ENCODE results near the gene LTA. TPM values are rescaled to one million over a fixed set of nuclear protein-coding genes. Genes with fewer than 3 reads are reported as not detected.

The LTA gene
- polyA plus RNA-seq, 5 donors: 0.16 to 0.52 (median 0.35) TPM

GRCh38 chr6:31569861-31570536 is 2.1 kb upstream of the LTA start:
- no peak for DNase-seq

GRCh38 chr6:31573239-31574105 is 1.4 kb downstream of the LTA start:
- no peak for DNase-seq

- no peak for DNase-seq
These were observed 2.3 kb downstream of the LTA start for GRCh38 chr6:31574106-31575061.

DNA sequence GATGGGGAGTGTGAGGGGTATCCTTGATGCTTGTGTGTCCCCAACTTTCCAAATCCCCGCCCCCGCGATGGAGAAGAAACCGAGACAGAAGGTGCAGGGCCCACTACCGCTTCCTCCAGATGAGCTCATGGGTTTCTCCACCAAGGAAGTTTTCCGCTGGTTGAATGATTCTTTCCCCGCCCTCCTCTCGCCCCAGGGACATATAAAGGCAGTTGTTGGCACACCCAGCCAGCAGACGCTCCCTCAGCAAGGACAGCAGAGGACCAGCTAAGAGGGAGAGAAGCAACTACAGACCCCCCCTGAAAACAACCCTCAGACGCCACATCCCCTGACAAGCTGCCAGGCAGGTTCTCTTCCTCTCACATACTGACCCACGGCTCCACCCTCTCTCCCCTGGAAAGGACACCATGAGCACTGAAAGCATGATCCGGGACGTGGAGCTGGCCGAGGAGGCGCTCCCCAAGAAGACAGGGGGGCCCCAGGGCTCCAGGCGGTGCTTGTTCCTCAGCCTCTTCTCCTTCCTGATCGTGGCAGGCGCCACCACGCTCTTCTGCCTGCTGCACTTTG is 3.3 kb downstream of the LTA start, which contains the start of gene TNF:
TNF (plus strand) TSS at position 231 of the 567 bp plus-strand sequence; CDS start at position 408, 177 bp downstream.
- DNase-seq: no peak

GRCh38 chr6:31575952-31576685 is 4.0 kb downstream of the LTA start:
- no peak for DNase-seq

DNA sequence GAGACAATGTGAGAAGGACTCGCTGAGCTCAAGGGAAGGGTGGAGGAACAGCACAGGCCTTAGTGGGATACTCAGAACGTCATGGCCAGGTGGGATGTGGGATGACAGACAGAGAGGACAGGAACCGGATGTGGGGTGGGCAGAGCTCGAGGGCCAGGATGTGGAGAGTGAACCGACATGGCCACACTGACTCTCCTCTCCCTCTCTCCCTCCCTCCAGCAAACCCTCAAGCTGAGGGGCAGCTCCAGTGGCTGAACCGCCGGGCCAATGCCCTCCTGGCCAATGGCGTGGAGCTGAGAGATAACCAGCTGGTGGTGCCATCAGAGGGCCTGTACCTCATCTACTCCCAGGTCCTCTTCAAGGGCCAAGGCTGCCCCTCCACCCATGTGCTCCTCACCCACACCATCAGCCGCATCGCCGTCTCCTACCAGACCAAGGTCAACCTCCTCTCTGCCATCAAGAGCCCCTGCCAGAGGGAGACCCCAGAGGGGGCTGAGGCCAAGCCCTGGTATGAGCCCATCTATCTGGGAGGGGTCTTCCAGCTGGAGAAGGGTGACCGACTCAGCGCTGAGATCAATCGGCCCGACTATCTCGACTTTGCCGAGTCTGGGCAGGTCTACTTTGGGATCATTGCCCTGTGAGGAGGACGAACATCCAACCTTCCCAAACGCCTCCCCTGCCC is 4.9 kb downstream of the LTA start:
- no peak for DNase-seq

DNA sequence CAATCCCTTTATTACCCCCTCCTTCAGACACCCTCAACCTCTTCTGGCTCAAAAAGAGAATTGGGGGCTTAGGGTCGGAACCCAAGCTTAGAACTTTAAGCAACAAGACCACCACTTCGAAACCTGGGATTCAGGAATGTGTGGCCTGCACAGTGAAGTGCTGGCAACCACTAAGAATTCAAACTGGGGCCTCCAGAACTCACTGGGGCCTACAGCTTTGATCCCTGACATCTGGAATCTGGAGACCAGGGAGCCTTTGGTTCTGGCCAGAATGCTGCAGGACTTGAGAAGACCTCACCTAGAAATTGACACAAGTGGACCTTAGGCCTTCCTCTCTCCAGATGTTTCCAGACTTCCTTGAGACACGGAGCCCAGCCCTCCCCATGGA is 5.5 kb downstream of the LTA start:
- DNase-seq: no peak

DNA sequence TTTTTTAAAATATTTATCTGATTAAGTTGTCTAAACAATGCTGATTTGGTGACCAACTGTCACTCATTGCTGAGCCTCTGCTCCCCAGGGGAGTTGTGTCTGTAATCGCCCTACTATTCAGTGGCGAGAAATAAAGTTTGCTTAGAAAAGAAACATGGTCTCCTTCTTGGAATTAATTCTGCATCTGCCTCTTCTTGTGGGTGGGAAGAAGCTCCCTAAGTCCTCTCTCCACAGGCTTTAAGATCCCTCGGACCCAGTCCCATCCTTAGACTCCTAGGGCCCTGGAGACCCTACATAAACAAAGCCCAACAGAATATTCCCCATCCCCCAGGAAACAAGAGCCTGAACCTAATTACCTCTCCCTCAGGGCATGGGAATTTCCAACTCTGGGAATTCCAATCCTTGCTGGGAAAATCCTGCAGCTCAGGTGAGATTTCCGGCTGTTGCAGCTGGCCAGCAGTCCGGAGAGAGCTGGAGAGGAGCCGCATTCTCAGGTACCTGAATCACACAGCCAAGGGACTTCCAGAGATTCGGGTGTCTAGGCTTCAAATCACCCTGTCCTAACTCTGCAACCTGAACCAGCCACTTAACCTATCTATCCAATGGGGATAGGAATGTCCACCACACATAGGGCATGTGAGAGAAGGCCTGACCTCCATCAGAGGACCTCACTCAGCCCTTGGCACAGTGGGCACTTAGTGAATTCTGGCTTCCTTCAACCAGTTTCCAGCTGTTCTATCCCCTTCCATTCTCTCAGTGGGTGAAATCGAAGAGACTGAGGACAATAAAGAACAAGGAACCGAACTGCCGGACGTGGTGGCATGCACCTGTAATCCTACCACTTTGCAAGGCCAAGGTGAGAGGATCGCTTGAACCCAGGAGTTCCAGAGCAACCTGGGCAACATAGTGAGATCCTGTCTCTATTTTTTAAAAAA is 6.4 kb downstream of the LTA start:
- no peak for DNase-seq

DNA sequence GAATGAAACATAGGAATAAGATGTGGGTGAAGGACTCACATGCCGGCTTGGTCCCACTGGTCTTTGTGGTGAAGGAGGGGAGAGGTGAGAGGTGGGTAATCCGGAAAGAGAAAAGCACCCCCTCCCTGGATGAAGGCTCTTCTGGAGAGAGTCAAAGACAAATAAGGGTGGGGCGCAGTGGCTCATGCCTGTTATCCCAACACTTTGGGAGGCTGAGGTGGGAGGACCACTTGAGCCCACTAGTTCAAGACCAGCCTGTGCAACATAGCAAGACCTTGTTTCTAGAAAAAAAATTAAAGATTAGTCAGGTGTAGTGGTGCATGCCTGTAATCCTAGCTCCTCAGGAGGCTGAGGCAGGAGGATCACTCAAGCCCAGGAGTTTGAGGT is 7.0 kb downstream of the LTA start:
- no peak for DNase-seq

DNA sequence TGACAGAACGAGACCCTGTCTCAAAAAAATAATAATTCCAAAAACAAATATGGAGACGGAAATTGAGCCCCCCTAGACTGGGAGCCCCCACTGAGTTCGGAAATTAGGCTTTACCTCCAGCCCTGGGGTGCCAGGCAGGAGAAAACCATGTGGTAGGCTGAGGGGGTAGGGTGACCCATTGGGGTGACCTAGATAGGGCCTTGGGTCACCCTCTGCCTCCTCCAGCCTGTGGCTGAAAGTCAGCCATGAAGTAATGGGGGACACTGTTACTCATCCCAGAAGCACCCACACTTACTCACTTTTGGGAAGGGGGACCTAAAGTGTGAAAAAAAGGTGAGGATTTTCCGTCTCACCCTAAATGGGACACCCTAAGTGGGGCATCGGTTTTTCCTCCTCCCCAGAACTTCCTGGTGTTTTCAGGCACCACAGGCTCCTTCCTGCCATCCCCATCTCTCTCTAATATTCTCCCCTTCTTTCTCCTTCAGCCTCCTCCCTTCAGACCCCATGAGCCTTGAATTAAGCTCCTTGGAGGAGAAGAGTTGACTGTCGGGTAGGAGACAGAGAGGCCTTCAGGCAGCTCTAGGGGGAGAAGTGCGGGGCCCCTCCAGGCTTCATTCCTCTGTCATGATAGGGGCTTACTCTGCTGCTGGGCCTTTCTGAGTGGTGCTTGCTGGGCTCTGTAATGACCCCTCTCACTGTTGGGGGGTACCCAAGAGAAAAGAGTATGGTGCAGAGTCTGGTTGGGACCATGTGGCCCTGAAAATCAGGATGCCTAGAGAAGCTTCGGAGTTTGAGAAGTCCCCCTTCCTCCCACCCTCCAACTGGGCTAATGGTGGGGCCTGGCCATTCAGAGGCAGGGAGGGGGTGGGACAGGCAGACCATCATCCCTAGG is 7.7 kb downstream of the LTA start:
- DNase-seq: no peak

DNA sequence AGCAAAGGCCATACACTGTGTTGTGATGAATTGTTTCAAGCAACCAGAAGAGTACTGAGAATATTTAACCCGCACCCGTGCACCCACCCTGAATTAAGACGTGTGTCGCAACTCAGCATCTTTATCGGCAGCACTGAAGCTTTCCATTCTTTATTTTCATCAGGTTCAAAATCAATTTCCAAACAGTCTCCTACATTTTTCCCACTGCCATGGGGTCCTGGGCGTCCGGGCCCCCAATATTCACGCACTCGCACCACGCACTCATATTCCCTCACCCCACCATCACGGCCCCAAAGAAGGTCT is 8.3 kb downstream of the LTA start:
- no peak for DNase-seq

GRCh38 chr6:31580807-31581433 is 8.8 kb downstream of the LTA start:
- peak; percentile 83 to 85 for DNase-seq

GRCh38 chr6:31581434-31582229 is 9.5 kb downstream of the LTA start:
- no peak for DNase-seq

- no peak for DNase-seq
These were observed 10.1 kb downstream of the LTA start, which contains the start of gene LTB for GRCh38 chr6:31582230-31582643. Gene LTB (minus strand): TSS chr6:31582424. CDS start chr6:31582417, 7 bp downstream.

- DNase-seq: no peak
These were observed 13.4 kb downstream of the LTA start for GRCh38 chr6:31585491-31585890.

GRCh38 chr6:31586008-31586407 is 13.9 kb downstream of the LTA start, which contains the start of gene LST1:
Gene LST1 (plus strand): TSS chr6:31586277. CDS start chr6:31587300, 1,023 bp downstream.
- no peak for DNase-seq

All from right lung (tissue), 5 donors.